B cell (primary cell): ENCODE results near the gene CUBN. TPM values are rescaled to one million over a fixed set of nuclear protein-coding genes. Genes with fewer than 3 reads are reported as not detected.

Source experiments
- ATAC-seq: fragments of 200-7000 bp; cut with Tn5 transposase; one replicate; pipeline ENCODE4 v1.10.0; 2021; ENCODE audit warnings: low read depth, mild to moderate bottlenecking, moderate number of reproducible peaks, moderate library complexity
- CTCF ChIA-PET: fragments of 350-600 bp; sonication (Branson Sonifier 250); formaldehyde crosslinking; loops from one replicate; lab custom pipeline; 2021; ENCODE audit warnings: antibody characterized with exemption, inconsistent platforms; lab: Charles Lee
- POLR2A ChIA-PET: fragments of 350-600 bp; sonication (Branson Sonifier 250); formaldehyde crosslinking; loops from one replicate; lab custom pipeline; 2021; ENCODE audit warnings: antibody characterized with exemption; lab: Charles Lee
- DNase-seq: peaks from one replicate; pipeline ENCODE4 v3.0.0; 2013
- H2AFZ ChIP-seq: 2 replicates; pipeline ENCODE4 v1.6.1; 2012; ENCODE audit warnings: mild to moderate bottlenecking, low read depth, low read length; ENCODE audit not compliant: insufficient read depth, poor library complexity, severe bottlenecking
- H3K27ac ChIP-seq, 2 donors: 1 replicate in 1 of 2; 2 replicates in 1 of 2; pipeline ENCODE4 v1.5.1; 2012 to 2013; ENCODE audit warnings: low read length in 2 of 2, mild to moderate bottlenecking in 2 of 2, moderate library complexity in 1 of 2
- H3K27me3 ChIP-seq, 4 experiments: fragments of 200-600 bp in 1 of 4; sonication (generic) in 1 of 4; replicated peaks in 1 of 4; 1 replicate in 2 of 4; 2 replicates in 2 of 4; pipeline versions ENCODE4 v1.6.1 to v1.7.0; 2013 to 2016; ENCODE audit warnings: low read length in 3 of 4, mild to moderate bottlenecking in 2 of 4, mixed read lengths in 1 of 4, moderate library complexity in 1 of 4; ENCODE audit not compliant: insufficient read depth in 4 of 4, control insufficient read depth in 3 of 4; ENCODE audit errors: control extremely low read depth in 1 of 4
- H3K36me3 ChIP-seq, 2 experiments: replicated peaks in 1 of 2; 1 replicate in 1 of 2; 2 replicates in 1 of 2; pipeline versions ENCODE4 v1.6.1 to v1.7.1; 2013; ENCODE audit warnings: low read length in 1 of 2; ENCODE audit not compliant: insufficient read depth in 2 of 2, control insufficient read depth in 1 of 2; ENCODE audit errors: control extremely low read depth in 1 of 2, extremely low read depth in 1 of 2
- H3K4me1 ChIP-seq, 2 donors: fragments of 200-600 bp in 1 of 2; sonication (generic) in 1 of 2; 1 replicate in 1 of 2; 2 replicates in 1 of 2; pipeline versions ENCODE4 v1.5.1 to v1.6.1; 2013 to 2017; ENCODE audit warnings: low read length in 2 of 2; ENCODE audit not compliant: control insufficient read depth in 2 of 2, insufficient read depth in 2 of 2
- H3K4me2 ChIP-seq: replicated peaks from 2 replicates; pipeline ENCODE3; 2012; ENCODE audit warnings: mild to moderate bottlenecking, low read depth, low read length; ENCODE audit not compliant: poor library complexity, severe bottlenecking
- H3K4me3 ChIP-seq, 5 experiments: fragments of 200-600 bp in 1 of 5; sonication (generic) in 1 of 5; 1 replicate in 3 of 5; 2 replicates in 2 of 5; pipeline versions ENCODE4 v1.5.1 to v1.7.0; 2011 to 2016; ENCODE audit warnings: low read length in 4 of 5, mild to moderate bottlenecking in 4 of 5, low read depth in 2 of 5, control low read depth in 1 of 5, moderate library complexity in 1 of 5; ENCODE audit not compliant: insufficient read depth in 1 of 5; ENCODE audit errors: control extremely low read depth in 1 of 5, extremely low read depth in 1 of 5
- H3K79me2 ChIP-seq: fragments of 200-600 bp; sonication (generic); one replicate; pipeline ENCODE4 v1.6.0; 2016; ENCODE audit warnings: low read length; ENCODE audit not compliant: control insufficient read depth, insufficient read depth
- H3K9ac ChIP-seq: fragments of 200-600 bp; sonication (generic); 2 replicates; pipeline ENCODE4 v1.6.1; 2017; ENCODE audit warnings: mild to moderate bottlenecking, low read length, moderate library complexity
- H3K9me3 ChIP-seq, 3 donors: one replicate each; pipeline versions ENCODE4 v1.6.1 to v1.7.1; 2013; ENCODE audit warnings: low read length in 2 of 3; ENCODE audit not compliant: control insufficient read depth in 2 of 3, insufficient read depth in 1 of 3; ENCODE audit errors: control extremely low read depth in 1 of 3
- H4K20me1 ChIP-seq: 2 replicates; pipeline ENCODE4 v1.6.0; 2012; ENCODE audit warnings: mild to moderate bottlenecking, low read length; ENCODE audit not compliant: insufficient read depth, control insufficient read depth, poor library complexity, severe bottlenecking
- H3K27ac Mint-ChIP-seq: one replicate; pipeline ENCODE4 v1.8.0; 2021; ENCODE audit warnings: mixed read lengths
- H3K27me3 Mint-ChIP-seq: one replicate; pipeline ENCODE4 v1.8.0; 2021; ENCODE audit warnings: mixed read lengths
- H3K4me1 Mint-ChIP-seq: one replicate; pipeline ENCODE4 v1.8.0; 2021; ENCODE audit warnings: mixed read lengths
- H3K4me3 Mint-ChIP-seq: one replicate; pipeline ENCODE4 v1.8.0; 2021; ENCODE audit warnings: mixed read lengths
- H3K9me3 Mint-ChIP-seq: one replicate; pipeline ENCODE4 v1.8.0; 2022; ENCODE audit warnings: mixed read lengths; ENCODE audit not compliant: insufficient read depth
- CTCF ChIP-seq: fragments of 200-600 bp; IDR thresholded peaks from one replicate; pipeline ENCODE4 v1.8.0; 2022; ENCODE audit warnings: antibody characterized with exemption, mild to moderate bottlenecking
- EZH2 ChIP-seq: IDR thresholded peaks from 2 replicates; pipeline ENCODE4 v1.6.1; 2012; ENCODE audit warnings: borderline replicate concordance, low read depth, mild to moderate bottlenecking, moderate library complexity, low read length; ENCODE audit not compliant: insufficient read depth, poor library complexity, severe bottlenecking
- WGBS: methylation state at CpG from one replicate; pipeline ENCODE4 v1.1.5; 2013; ENCODE audit warnings: missing lambda C conversion rate; ENCODE audit not compliant: insufficient coverage; 5-methylcytosine and 5-hydroxymethylcytosine counted together
- intact Hi-C: fragments of 100-400 bp; cut with micrococcal nuclease; formaldehyde crosslinking; loops from one replicate; pipeline ENCODE4 v1.10.0; 2022
- polyA plus RNA-seq: library from polyadenylated mRNA; depleted of rRNA; stranded (reverse); fragments of >200 nt; gene quantifications from 2 replicates; pipeline ENCODE4 v1.2.3, GENCODE V29; 2012
- total RNA-seq, 2 donors: library from RNA; stranded (reverse); fragments of 120-200 nt in 1 of 2; gene quantifications; 1 replicate in 1 of 2; 2 replicates in 1 of 2; pipeline versions ENCODE4 v1.2.3 to v1.2.4, GENCODE V29; 2013 to 2022

Gene CUBN
- total and polyA plus RNA-seq, 2 donors (not counting 1 experiment from before 2014, with no cell fraction given) = 4.2 to 5.7 TPM

DNA sequence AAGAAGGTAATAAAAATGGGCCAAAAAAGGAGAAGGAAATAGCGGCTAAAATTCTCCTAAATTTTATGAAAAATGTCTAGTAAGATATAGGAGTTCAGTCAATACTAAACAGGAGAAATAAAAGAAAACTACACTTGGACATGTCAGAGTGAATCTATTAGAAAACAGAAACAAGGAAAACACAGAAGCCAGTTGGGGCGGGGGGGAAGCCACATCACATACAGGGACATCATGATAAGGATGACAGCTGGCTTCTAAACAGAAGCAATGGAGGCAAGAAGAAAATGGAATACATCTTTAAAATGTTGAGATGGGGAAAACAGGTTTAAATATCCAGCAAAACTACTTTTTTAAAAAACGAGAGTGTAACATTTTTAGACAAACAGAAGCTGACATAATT lies 77.8 kb downstream of the CUBN start:
- no peaks in the 10 kb centered on the region for H3K36me3 ChIP-seq
- H3K27me3 Mint-ChIP-seq = no peaks in the 10 kb centered on the region
- no peaks in the 10 kb centered on the region for H3K9me3 ChIP-seq
- no peak overlapping the region for H2AFZ ChIP-seq
- intact Hi-C loops = no loop called here
- no peak for ATAC-seq
- DNase-seq = no peak
- no peak overlapping the region for H3K27ac Mint-ChIP-seq
- no peaks in the 10 kb centered on the region for H3K4me1 ChIP-seq
- no peaks in the 10 kb centered on the region for H3K4me1 Mint-ChIP-seq
- H3K27ac ChIP-seq = no peak overlapping the region
- no peaks in the 10 kb centered on the region for H3K79me2 ChIP-seq
- ChIA-PET CTCF (no interaction called here), POLR2A (no interaction called here)
- peaks cover 6% of the 10 kb centered on the region for H3K9me3 Mint-ChIP-seq
- no peak overlapping the region for H3K4me3 Mint-ChIP-seq
- no peak overlapping the region for H3K9ac ChIP-seq
- TF ChIP-seq EZH2 = no peak
- no peak for TF ChIP-seq CTCF
- 100% methylated on average over 1 of the region's 3 CpGs for WGBS
- H3K4me2 ChIP-seq = no peak overlapping the region
- no peaks in the 10 kb centered on the region for H3K27me3 ChIP-seq
- no peak overlapping the region for H3K4me3 ChIP-seq
- no peaks in the 10 kb centered on the region for H4K20me1 ChIP-seq

GRCh38 chr10:17049195-17049594 lies 80.4 kb downstream of the CUBN start:
- Histone ChIP-seq H3K9ac (no peak overlapping the region), H2AFZ (no peak overlapping the region), H3K4me1 (no peaks in the 10 kb centered on the region), H3K4me2 (no peak overlapping the region), H3K9me3 (no peaks in the 10 kb centered on the region), H4K20me1 (no peaks in the 10 kb centered on the region), H3K27ac (no peak overlapping the region), H3K79me2 (no peaks in the 10 kb centered on the region), H3K4me3 (no peak overlapping the region), H3K27me3 (no peaks in the 10 kb centered on the region), H3K36me3 (no peaks in the 10 kb centered on the region)
- Mint-ChIP-seq H3K4me3 (no peak overlapping the region), H3K27ac (no peak overlapping the region), H3K27me3 (no peaks in the 10 kb centered on the region), H3K9me3 (peaks cover 6% of the 10 kb centered on the region), H3K4me1 (no peaks in the 10 kb centered on the region)
- 100% methylated on average over 1 of the region's 1 CpG for WGBS
- DNase-seq = no peak
- intact Hi-C loops = no loop called here
- CTCF ChIA-PET = no interaction called here
- POLR2A ChIA-PET = no interaction called here
- TF ChIP-seq EZH2 = no peak
- TF ChIP-seq CTCF = no peak
- no peak for ATAC-seq
